ENCODE results near the gene DHX58.

DHX58 gene

GRCh38 chr17:42109086-42109485 lies 3.4 kb downstream of the DHX58 start:
- no peak for DNase-seq

- DNase-seq, result peak; percentile 69
Measured at GRCh38 chr17:42107597-42108576, 4.6 kb downstream of the DHX58 start.

GRCh38 chr17:42107124-42107523 lies 5.4 kb downstream of the DHX58 start:
- DNase-seq, result no peak

- DNase-seq, result no peak
Measured at GRCh38 chr17:42106009-42106408, 6.5 kb downstream of the DHX58 start.

GRCh38 chr17:42104264-42104663 lies 8.2 kb downstream of the DHX58 start:
- DNase-seq, result no peak

- no peak for DNase-seq
Measured at GRCh38 chr17:42103221-42103954, 9.1 kb downstream of the DHX58 start.

- DNase-seq, result no peak
Measured at GRCh38 chr17:42101513-42102292, 10.8 kb downstream of the DHX58 start.

- no peak for DNase-seq
Measured at GRCh38 chr17:42098730-42099399, 13.6 kb downstream of the DHX58 start.

- DNase-seq, result peak; percentile 4
Measured at GRCh38 chr17:42097691-42098631, 14.6 kb downstream of the DHX58 start, which contains the start of gene ZNF385C. TSS of gene ZNF385C (minus strand) at chr17:42098473. CDS start at chr17:42063056, 35,417 bp downstream.

GRCh38 chr17:42096360-42097111 lies 16.0 kb downstream of the DHX58 start:
- DNase-seq, result no peak

- no peak for DNase-seq
Measured at GRCh38 chr17:42094375-42095069, 18.0 kb downstream of the DHX58 start.

- DNase-seq, result no peak
Measured at GRCh38 chr17:42092939-42093338, 19.6 kb downstream of the DHX58 start.

- no peak for DNase-seq
Measured at GRCh38 chr17:42090964-42091790, 21.3 kb downstream of the DHX58 start.

GRCh38 chr17:42088736-42089135 lies 23.8 kb downstream of the DHX58 start:
- no peak for DNase-seq

- no peak for DNase-seq
Measured at GRCh38 chr17:42087736-42088705, 24.5 kb downstream of the DHX58 start.

- DNase-seq, result no peak
Measured at GRCh38 chr17:42087042-42087701, 25.3 kb downstream of the DHX58 start.

GRCh38 chr17:42081516-42082129 lies 30.9 kb downstream of the DHX58 start:
- no peak for DNase-seq

Data from NCI-H510A treated with DMSO at 0.1 percent for 48 hours (cell line).